ENCODE measurements around the gene SUGP1. TPM values are rescaled to one million over a fixed set of nuclear protein-coding genes. Genes with fewer than 3 reads are reported as not detected.

SUGP1 gene
- total and polyA plus RNA-seq, 2 of the 13 experiments (the other 11 are each of a cell fraction or from before 2014, with no cell fraction given): 21.6 to 25.9 TPM

DNA sequence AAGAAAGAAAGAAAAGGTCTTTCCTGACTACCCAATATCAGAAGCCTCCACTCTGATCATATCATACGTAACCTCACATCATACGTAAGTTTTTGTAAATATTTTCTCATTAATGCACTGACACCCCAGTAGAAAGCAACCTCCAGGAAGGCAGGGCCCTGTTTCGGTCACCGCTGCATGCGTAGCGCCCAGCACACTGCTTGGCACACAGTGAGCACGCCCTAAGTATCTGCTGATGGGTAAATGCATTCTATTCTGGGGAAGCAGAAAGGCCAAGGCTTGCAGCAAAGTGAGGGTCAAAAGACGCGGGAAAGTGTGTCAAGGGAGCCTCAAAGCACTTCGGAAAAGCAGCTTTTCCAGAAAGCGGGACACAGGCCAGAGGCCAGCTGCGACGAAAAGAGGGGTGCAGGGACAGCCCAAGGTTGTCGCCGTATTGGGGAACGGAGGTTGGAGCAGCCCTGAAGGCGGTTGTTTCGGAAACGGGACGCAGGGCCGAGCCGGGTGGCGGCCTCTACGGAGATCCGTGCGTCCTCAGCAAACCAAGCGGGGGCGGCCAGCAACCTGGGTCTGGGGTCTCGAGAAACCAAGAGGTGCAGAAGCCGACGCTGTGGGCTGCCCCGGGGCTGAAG is 463 bp downstream of the SUGP1 start:
- Histone ChIP-seq H4K20me1 (ENCODE audit: insufficient read depth, low read length) (0 out of 2 replicates have a peak, but pooled peaks cover 3% of the 10 kb centered on the region), H3K9ac (ENCODE audit: insufficient read depth, low read depth, low read length) (peak overlapping the region; percentile 98), H3K27me3 (ENCODE audit: control insufficient read depth in 1 of 2, insufficient read depth in 2 of 2, low read length in 2 of 2) (no peaks in the 10 kb centered on the region; a peak in 1 of 5 replicates), H3K4me1 (ENCODE audit: insufficient read depth, low read length) (peaks cover 26% of the 10 kb centered on the region), H3K4me3 (replicated peaks in 1 of 3; ENCODE audit: insufficient read depth in 1 of 3, low read depth in 2 of 3, low read length in 3 of 3) (peak overlapping the region; percentile 82 to 100 (median 95)), H3K9me3 (ENCODE audit: low read length) (no peaks in the 10 kb centered on the region), H3K36me3 (replicated peaks in 1 of 2; ENCODE audit: control insufficient read depth in 1 of 2, insufficient read depth in 2 of 2, low read length in 2 of 2) (peaks cover 16 to 30% of the 10 kb centered on the region in 2 experiments), H3K27ac (ENCODE audit: extremely low read length, insufficient read depth, low read length) (peak overlapping the region; percentile 85), H3K4me2 (ENCODE audit: low read depth, low read length) (peak overlapping the region; percentile 97), H3K79me2 (ENCODE audit: insufficient read depth, low read length) (peaks cover 44% of the 10 kb centered on the region), H2AFZ (ENCODE audit: low read length) (no peak overlapping the region)
- in situ Hi-C loops (cut with HindIII; ENCODE audit: extremely low pct_ligation_motif_present, low pct_unique_long_range_greater_than_20kb) (no loop called here), intact Hi-C loops (cut with micrococcal nuclease; ENCODE audit: unreplicated experiment) (loop anchor here (2.0 to 5.0 kb wide), 2 partner anchors 48 to 127 kb away; partner anchors contain the start of genes BORCS8, RFXANK and TM6SF2)
- no peak for DNase-seq (ENCODE audit: low spot score)
- BruUV-seq (replicated peaks): TSS peak; percentile 70
- peak; percentile 18 for ATAC-seq
- WGBS (ENCODE audit: low lambda C conversion rate): 2% methylated on average over 23 of the region's 32 CpGs
- ChIA-PET CTCF (ENCODE audit: low intra/inter-chr PET ratio, low total read pairs) (interaction anchor here (1.0 kb wide), 1 partner anchor 23 kb away, joined by 3 read pairs; no protein-coding TSS in a partner anchor), POLR2A (interaction anchor here (1.5 kb wide), 1 partner anchor 45 kb away, joined by 3 read pairs; no protein-coding TSS in a partner anchor)
- FAIRE-seq: no peak
- TF ChIP-seq TBL1XR1 (IDR thresholded peaks at IDR 0.05; ENCODE audit: borderline replicate concordance, low read length, partially characterized antibody) (no peak), ARHGAP35 (CRISPR knock-in tag; IDR thresholded peaks at IDR 0.05; ENCODE audit: borderline replicate concordance) (0 out of 2 replicates have a peak, but pooled peaks have one; percentile 76), NCOA1 (CRISPR knock-in tag; IDR thresholded peaks at IDR 0.05) (0 out of 2 replicates have a peak, but pooled peaks have one; percentile 47), ZBTB21 (CRISPR knock-in tag; IDR thresholded peaks at IDR 0.05) (no peak), NKX3-1 (CRISPR knock-in tag; IDR thresholded peaks at IDR 0.05) (no peak), ZNF607 (CRISPR knock-in tag; IDR thresholded peaks at IDR 0.05; ENCODE audit: borderline replicate concordance) (no peak), AGO1 (IDR thresholded peaks at IDR 0.05; ENCODE audit: low read depth, low read length, poor library complexity, severe bottlenecking) (peak; percentile 45), STAT5B (CRISPR knock-in tag; IDR thresholded peaks at IDR 0.05) (0 out of 2 replicates have a peak, but pooled peaks have one; percentile 37), ZNF441 (CRISPR knock-in tag; IDR thresholded peaks at IDR 0.05; ENCODE audit: borderline replicate concordance) (peak; percentile 37; the same call in 1 of the 2 replicates), FOXC1 (CRISPR knock-in tag; IDR thresholded peaks at IDR 0.05; ENCODE audit: borderline replicate concordance) (peak; percentile 63; the same call in 1 of the 2 replicates), TCF7L2 (IDR thresholded peaks at IDR 0.05; ENCODE audit: low read depth, low read length) (no peak), MXD4 (CRISPR knock-in tag; IDR thresholded peaks at IDR 0.05) (no peak), KMT2B (CRISPR knock-in tag; IDR thresholded peaks at IDR 0.05) (no peak)
- TF ChIP-seq, protein P1, sequence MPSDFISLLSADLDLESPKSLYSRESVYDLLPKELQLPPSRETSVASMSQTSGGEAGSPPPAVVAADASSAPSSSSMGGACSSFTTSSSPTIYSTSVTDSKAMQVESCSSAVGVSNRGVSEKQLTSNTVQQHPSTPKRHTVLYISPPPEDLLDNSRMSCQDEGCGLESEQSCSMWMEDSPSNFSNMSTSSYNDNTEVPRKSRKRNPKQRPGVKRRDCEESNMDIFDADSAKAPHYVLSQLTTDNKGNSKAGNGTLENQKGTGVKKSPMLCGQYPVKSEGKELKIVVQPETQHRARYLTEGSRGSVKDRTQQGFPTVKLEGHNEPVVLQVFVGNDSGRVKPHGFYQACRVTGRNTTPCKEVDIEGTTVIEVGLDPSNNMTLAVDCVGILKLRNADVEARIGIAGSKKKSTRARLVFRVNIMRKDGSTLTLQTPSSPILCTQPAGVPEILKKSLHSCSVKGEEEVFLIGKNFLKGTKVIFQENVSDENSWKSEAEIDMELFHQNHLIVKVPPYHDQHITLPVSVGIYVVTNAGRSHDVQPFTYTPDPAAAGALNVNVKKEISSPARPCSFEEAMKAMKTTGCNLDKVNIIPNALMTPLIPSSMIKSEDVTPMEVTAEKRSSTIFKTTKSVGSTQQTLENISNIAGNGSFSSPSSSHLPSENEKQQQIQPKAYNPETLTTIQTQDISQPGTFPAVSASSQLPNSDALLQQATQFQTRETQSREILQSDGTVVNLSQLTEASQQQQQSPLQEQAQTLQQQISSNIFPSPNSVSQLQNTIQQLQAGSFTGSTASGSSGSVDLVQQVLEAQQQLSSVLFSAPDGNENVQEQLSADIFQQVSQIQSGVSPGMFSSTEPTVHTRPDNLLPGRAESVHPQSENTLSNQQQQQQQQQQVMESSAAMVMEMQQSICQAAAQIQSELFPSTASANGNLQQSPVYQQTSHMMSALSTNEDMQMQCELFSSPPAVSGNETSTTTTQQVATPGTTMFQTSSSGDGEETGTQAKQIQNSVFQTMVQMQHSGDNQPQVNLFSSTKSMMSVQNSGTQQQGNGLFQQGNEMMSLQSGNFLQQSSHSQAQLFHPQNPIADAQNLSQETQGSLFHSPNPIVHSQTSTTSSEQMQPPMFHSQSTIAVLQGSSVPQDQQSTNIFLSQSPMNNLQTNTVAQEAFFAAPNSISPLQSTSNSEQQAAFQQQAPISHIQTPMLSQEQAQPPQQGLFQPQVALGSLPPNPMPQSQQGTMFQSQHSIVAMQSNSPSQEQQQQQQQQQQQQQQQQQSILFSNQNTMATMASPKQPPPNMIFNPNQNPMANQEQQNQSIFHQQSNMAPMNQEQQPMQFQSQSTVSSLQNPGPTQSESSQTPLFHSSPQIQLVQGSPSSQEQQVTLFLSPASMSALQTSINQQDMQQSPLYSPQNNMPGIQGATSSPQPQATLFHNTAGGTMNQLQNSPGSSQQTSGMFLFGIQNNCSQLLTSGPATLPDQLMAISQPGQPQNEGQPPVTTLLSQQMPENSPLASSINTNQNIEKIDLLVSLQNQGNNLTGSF (CRISPR knock-in tag; IDR thresholded peaks at IDR 0.05): 0 out of 2 replicates have a peak, but pooled peaks have one; percentile 34
- TF ChIP-seq, protein P2, sequence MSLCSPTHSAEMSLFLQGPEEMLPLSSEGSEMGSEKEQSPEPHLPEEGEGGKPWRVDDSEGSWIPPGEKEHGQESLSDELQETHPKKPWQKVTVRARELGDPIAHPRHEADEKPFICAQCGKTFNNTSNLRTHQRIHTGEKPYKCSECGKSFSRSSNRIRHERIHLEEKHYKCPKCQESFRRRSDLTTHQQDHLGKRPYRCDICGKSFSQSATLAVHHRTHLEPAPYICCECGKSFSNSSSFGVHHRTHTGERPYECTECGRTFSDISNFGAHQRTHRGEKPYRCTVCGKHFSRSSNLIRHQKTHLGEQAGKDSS (CRISPR knock-in tag; IDR thresholded peaks at IDR 0.05; ENCODE audit: borderline replicate concordance, low read depth): no peak
- TF ChIP-seq, protein P3, sequence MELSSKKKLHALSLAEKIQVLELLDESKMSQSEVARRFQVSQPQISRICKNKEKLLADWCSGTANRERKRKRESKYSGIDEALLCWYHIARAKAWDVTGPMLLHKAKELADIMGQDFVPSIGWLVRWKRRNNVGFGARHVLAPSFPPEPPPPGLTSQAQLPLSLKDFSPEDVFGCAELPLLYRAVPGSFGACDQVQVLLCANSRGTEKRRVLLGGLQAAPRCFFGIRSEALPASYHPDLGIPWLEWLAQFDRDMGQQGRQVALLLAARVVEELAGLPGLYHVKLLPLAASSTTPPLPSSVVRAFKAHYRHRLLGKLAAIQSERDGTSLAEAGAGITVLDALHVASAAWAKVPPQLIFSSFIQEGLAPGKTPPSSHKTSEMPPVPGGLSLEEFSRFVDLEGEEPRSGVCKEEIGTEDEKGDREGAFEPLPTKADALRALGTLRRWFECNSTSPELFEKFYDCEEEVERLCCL (CRISPR knock-in tag; IDR thresholded peaks at IDR 0.05; ENCODE audit: borderline replicate concordance): no peak
